IgD-negative memory B cell (primary cell): ENCODE results near the gene CDK6. TPM values are rescaled to one million over a fixed set of nuclear protein-coding genes. Genes with fewer than 3 reads are reported as not detected.
A peak's percentile ranks its signal among the peaks of the same experiment; 100 is the strongest.

Experiments
- H3K27ac Mint-ChIP-seq, 3 donors: one replicate each; pipeline ENCODE4 v1.8.0; 2020 to 2022; ENCODE audit warnings: mild to moderate bottlenecking in 3 of 3, mixed read lengths in 3 of 3, moderate library complexity in 1 of 3
- H3K27me3 Mint-ChIP-seq: one replicate; pipeline ENCODE4 v1.8.0; 2021; ENCODE audit warnings: mixed read lengths
- H3K36me3 Mint-ChIP-seq: one replicate; pipeline ENCODE4 v1.8.0; 2020; ENCODE audit warnings: mild to moderate bottlenecking, mixed read lengths
- H3K4me1 Mint-ChIP-seq, 3 donors: one replicate each; pipeline ENCODE4 v1.8.0; 2020 to 2022; ENCODE audit warnings: mixed read lengths in 3 of 3, mild to moderate bottlenecking in 1 of 3
- H3K4me3 Mint-ChIP-seq, 4 donors: one replicate each; pipeline ENCODE4 v1.8.0; 2020 to 2022; ENCODE audit warnings: mild to moderate bottlenecking in 4 of 4, mixed read lengths in 4 of 4, moderate library complexity in 3 of 4
- H3K9me3 Mint-ChIP-seq, 3 donors: one replicate each; pipeline ENCODE4 v1.8.0; 2020 to 2021; ENCODE audit warnings: mixed read lengths in 3 of 3, mild to moderate bottlenecking in 1 of 3
- polyA plus RNA-seq: library from polyadenylated mRNA; unstranded; fragments of 300-500 nt; fragmentation: Illumina TruSeq; gene quantifications from one replicate; pipeline ENCODE4 v1.2.3, GENCODE V29; 2021

The CDK6 gene
- polyA plus RNA-seq, 1 donor from 2014 or later: 7.9 TPM

GRCh38 chr7:92740700-92741126 is 95.7 kb downstream of the CDK6 start:
- Mint-ChIP-seq H3K27ac (peak overlapping the region in 1 of 3 donors; percentile 64), H3K4me1 (peaks cover 0 to 6% (median 2%) of the 10 kb centered on the region in 3 donors), H3K9me3 (peaks cover 0 to 3% (median 0%) of the 10 kb centered on the region in 3 donors), H3K36me3 (peaks cover 6% of the 10 kb centered on the region), H3K4me3 (no peak overlapping the region), H3K27me3 (no peaks in the 10 kb centered on the region)

- H3K4me3 Mint-ChIP-seq: no peak overlapping the region
- H3K9me3 Mint-ChIP-seq: peaks cover 0 to 3% (median 0%) of the 10 kb centered on the region in 3 donors
- H3K4me1 Mint-ChIP-seq: peaks cover 0 to 6% (median 2%) of the 10 kb centered on the region in 3 donors
- H3K27ac Mint-ChIP-seq: no peak overlapping the region
- H3K27me3 Mint-ChIP-seq: no peaks in the 10 kb centered on the region
- H3K36me3 Mint-ChIP-seq: peaks cover 4% of the 10 kb centered on the region
Observed at GRCh38 chr7:92740134-92740533, 96.2 kb downstream of the CDK6 start.

- peaks cover 0 to 7% (median 2%) of the 10 kb centered on the region in 3 donors for H3K4me1 Mint-ChIP-seq
- H3K27me3 Mint-ChIP-seq: no peaks in the 10 kb centered on the region
- H3K27ac Mint-ChIP-seq: no peak overlapping the region
- no peak overlapping the region for H3K4me3 Mint-ChIP-seq
- H3K9me3 Mint-ChIP-seq: peaks cover 0 to 3% (median 2%) of the 10 kb centered on the region in 3 donors
- H3K36me3 Mint-ChIP-seq: peaks cover 4% of the 10 kb centered on the region
Observed at GRCh38 chr7:92739091-92739490, 97.3 kb downstream of the CDK6 start.

DNA sequence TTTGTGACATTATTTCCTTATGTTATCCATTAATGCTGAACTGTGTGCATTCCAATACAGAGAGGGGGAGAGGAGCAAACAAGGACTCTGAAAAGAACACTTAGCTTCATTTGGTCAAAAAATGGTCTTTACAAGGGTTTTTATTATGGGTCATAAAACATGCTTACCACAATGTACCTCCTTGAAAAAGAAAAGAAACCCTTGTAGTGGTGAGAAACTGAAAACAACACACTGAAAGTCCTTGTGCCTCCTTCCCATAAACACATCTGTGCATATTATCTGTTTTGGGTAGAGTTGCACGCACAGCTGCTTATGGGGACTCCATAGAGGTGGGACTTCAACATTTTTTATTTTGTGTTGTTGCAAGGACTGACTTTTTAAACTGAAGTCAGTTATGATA is 98.7 kb downstream of the CDK6 start:
- peak overlapping the region in 1 of 3 donors; percentile 86 for H3K27ac Mint-ChIP-seq
- peak overlapping the region in 1 of 4 donors; percentile 49 for H3K4me3 Mint-ChIP-seq
- H3K9me3 Mint-ChIP-seq: peaks cover 0 to 3% (median 0%) of the 10 kb centered on the region in 3 donors
- peaks cover 4 to 11% (median 6%) of the 10 kb centered on the region in 3 donors for H3K4me1 Mint-ChIP-seq
- no peaks in the 10 kb centered on the region for H3K27me3 Mint-ChIP-seq
- peaks cover 2% of the 10 kb centered on the region for H3K36me3 Mint-ChIP-seq

GRCh38 chr7:92736870-92737269 is 99.5 kb downstream of the CDK6 start:
- Mint-ChIP-seq H3K36me3 (peaks cover 2% of the 10 kb centered on the region), H3K4me1 (peaks cover 11 to 20% (median 12%) of the 10 kb centered on the region in 3 donors), H3K27me3 (no peaks in the 10 kb centered on the region), H3K4me3 (no peak overlapping the region), H3K27ac (no peak overlapping the region), H3K9me3 (peaks cover 0 to 3% (median 0%) of the 10 kb centered on the region in 3 donors)

GRCh38 chr7:92735707-92736106 is 100.7 kb downstream of the CDK6 start:
- Mint-ChIP-seq H3K36me3 (peaks cover 1% of the 10 kb centered on the region), H3K9me3 (peaks cover 0 to 3% (median 0%) of the 10 kb centered on the region in 3 donors), H3K4me1 (peaks cover 16 to 26% (median 21%) of the 10 kb centered on the region in 3 donors)

GRCh38 chr7:92732316-92733036 is 103.9 kb downstream of the CDK6 start:
- peaks cover 16 to 21% (median 20%) of the 10 kb centered on the region in 3 donors for H3K4me1 Mint-ChIP-seq
- H3K9me3 Mint-ChIP-seq: peaks cover 0 to 3% (median 0%) of the 10 kb centered on the region in 3 donors
- peak overlapping the region in 1 of 4 donors; percentile 28 for H3K4me3 Mint-ChIP-seq
- no peaks in the 10 kb centered on the region for H3K27me3 Mint-ChIP-seq
- H3K27ac Mint-ChIP-seq: peak overlapping the region in 1 of 3 donors; percentile 76
- peaks cover 2% of the 10 kb centered on the region for H3K36me3 Mint-ChIP-seq

More at GRCh38 chr7:92735707-92736106, 100.7 kb downstream of the CDK6 start:
- no peaks in the 10 kb centered on the region for H3K27me3 Mint-ChIP-seq
- H3K4me3 Mint-ChIP-seq: no peak overlapping the region
- H3K27ac Mint-ChIP-seq: no peak overlapping the region

- peak overlapping the region in 2 of 3 donors; percentile 0 to 76 for H3K27ac Mint-ChIP-seq
- H3K27me3 Mint-ChIP-seq: no peaks in the 10 kb centered on the region
- peaks cover 2% of the 10 kb centered on the region for H3K36me3 Mint-ChIP-seq
- H3K4me1 Mint-ChIP-seq: peaks cover 20 to 21% (median 20%) of the 10 kb centered on the region in 3 donors
- peaks cover 0 to 3% (median 0%) of the 10 kb centered on the region in 3 donors for H3K9me3 Mint-ChIP-seq
- peak overlapping the region in 2 of 4 donors; percentile 25 to 28 for H3K4me3 Mint-ChIP-seq
Observed at GRCh38 chr7:92731335-92732063, 104.9 kb downstream of the CDK6 start.

DNA sequence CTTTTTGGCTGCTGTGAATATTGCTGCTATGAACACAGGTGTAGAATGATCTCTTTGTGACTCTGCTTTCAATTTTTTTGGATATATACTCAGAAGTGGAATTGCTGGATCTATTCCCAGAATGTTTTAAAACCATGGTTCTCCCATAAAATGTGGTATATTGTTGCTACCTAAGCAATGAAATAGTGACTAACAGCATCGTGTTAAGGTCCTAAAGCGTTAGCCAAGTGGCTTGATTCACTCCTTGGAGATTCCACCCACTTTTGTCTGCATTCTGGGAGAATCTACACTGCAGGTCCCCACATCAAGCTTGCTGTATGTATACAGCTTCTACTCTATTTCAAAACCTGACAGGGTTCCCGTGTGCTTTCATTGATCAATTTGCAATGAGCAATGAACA is 105.6 kb downstream of the CDK6 start:
- Mint-ChIP-seq H3K4me3 (no peak overlapping the region), H3K36me3 (peaks cover 3% of the 10 kb centered on the region), H3K27me3 (no peaks in the 10 kb centered on the region), H3K4me1 (peaks cover 20 to 21% (median 20%) of the 10 kb centered on the region in 3 donors), H3K9me3 (peaks cover 0 to 3% (median 0%) of the 10 kb centered on the region in 3 donors), H3K27ac (no peak overlapping the region)

GRCh38 chr7:92729751-92730150 is 106.6 kb downstream of the CDK6 start:
- Mint-ChIP-seq H3K4me3 (no peak overlapping the region), H3K36me3 (peaks cover 5% of the 10 kb centered on the region), H3K27ac (peak overlapping the region in 1 of 3 donors; percentile 22), H3K4me1 (peaks cover 20 to 21% (median 20%) of the 10 kb centered on the region in 3 donors), H3K27me3 (no peaks in the 10 kb centered on the region), H3K9me3 (peaks cover 0 to 3% (median 0%) of the 10 kb centered on the region in 3 donors)

DNA sequence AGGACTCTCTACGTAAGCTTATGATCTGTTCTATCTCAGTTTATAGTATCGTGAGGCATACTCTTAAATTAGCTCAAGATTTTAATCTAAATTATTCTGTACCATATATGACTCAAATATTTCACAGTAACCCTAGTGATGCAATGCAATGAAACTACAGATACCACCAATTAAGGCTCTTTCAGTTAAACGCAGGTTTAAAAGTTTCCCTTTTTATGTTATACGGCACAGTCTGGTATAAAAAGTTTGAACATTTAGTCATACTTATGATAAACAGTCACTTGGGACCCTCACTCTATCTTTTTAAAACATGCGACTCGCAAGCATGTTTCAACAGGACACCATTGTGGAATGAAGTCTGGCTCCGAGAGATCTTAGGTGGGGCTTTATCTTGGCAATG is 107.2 kb downstream of the CDK6 start:
- H3K27me3 Mint-ChIP-seq: no peaks in the 10 kb centered on the region
- no peak overlapping the region for H3K27ac Mint-ChIP-seq
- peaks cover 5% of the 10 kb centered on the region for H3K36me3 Mint-ChIP-seq
- H3K4me1 Mint-ChIP-seq: peaks cover 19 to 21% (median 20%) of the 10 kb centered on the region in 3 donors
- H3K9me3 Mint-ChIP-seq: peaks cover 0 to under 1% (median 0%) of the 10 kb centered on the region in 3 donors
- no peak overlapping the region for H3K4me3 Mint-ChIP-seq

DNA sequence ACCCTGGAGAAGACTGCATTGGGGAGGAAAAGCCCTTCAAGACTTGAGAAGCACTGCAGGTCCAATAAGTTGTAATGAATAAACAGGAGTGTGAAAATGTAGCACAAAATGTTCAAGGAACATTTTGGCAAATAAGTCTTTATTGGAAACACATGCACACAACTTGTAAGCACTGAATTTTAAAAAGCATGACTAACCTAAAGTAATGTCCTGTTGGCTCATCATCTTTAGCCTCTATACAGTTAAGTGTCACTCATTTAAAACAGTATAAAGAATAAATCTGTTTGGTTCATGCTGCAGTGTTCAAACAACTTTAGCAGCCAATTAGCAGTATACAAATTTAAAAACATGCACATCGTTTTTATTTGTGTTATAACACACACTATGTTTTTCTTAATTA is 108.6 kb downstream of the CDK6 start:
- no peaks in the 10 kb centered on the region for H3K27me3 Mint-ChIP-seq
- no peaks in the 10 kb centered on the region for H3K9me3 Mint-ChIP-seq
- no peak overlapping the region for H3K27ac Mint-ChIP-seq
- H3K36me3 Mint-ChIP-seq: peaks cover 10% of the 10 kb centered on the region
- H3K4me3 Mint-ChIP-seq: no peak overlapping the region
- peaks cover 15 to 18% (median 15%) of the 10 kb centered on the region in 3 donors for H3K4me1 Mint-ChIP-seq

DNA sequence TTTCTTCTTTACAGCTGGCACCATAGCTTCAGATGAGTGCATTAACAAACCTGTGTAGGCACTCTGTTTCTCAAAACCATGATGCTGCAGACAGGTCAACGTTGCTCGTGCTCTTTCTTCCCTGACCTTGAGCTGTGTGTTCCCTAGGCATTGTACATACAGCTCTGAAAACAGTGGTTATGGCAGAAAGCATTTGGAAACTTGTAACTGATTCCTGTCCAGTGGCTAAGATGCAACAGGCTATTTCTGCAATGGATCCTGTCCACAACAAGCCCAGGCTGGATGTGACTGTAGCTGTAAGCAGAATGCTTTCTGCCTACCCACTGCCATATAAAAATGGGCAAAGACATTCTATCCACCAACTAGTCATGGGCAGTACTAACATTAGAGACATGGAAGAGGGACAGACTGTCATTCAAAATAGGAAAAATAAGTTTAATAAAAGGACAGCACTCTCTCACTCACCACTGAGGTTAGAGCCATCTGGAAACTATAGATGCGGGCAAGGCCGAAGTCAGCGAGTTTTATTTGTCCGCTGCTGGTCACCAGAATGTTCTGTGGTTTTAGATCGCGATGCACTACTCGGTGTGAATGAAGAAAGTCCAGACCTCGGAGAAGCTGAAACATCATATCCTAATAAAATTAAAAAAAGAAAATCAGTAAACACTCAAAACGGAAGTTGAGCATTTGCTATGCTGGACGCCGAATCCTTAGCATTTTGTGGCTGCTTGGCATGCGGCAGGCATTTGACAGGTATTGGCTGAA is 111.0 kb downstream of the CDK6 start:
- H3K36me3 Mint-ChIP-seq: peaks cover 10% of the 10 kb centered on the region
- no peak overlapping the region for H3K27ac Mint-ChIP-seq
- H3K4me3 Mint-ChIP-seq: peak overlapping the region in 1 of 4 donors; percentile 27
- H3K9me3 Mint-ChIP-seq: no peaks in the 10 kb centered on the region
- no peaks in the 10 kb centered on the region for H3K27me3 Mint-ChIP-seq
- H3K4me1 Mint-ChIP-seq: peaks cover 0 to 5% (median 0%) of the 10 kb centered on the region in 3 donors

DNA sequence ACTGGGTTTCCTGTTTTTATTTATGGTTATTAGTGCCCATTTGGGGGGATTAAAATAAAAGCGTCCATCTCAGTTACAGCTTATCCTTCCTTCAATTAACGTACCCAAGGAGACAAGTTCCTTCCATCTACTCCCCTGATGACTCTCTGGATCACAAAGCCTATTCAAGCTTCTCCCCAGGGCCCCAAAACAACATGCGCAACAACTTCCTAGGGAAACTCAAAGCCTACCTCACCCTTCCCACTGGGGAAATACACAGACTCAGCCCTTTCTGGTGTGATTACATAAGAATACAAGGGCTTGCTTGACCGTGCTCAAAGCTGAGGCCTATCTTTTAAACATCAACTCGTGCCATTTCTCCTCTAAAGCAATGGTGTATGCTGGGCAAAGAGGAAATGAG is 112.4 kb downstream of the CDK6 start:
- H3K4me3 Mint-ChIP-seq: no peak overlapping the region
- H3K4me1 Mint-ChIP-seq: peaks cover 0 to 5% (median 0%) of the 10 kb centered on the region in 3 donors
- peaks cover 10% of the 10 kb centered on the region for H3K36me3 Mint-ChIP-seq
- no peaks in the 10 kb centered on the region for H3K9me3 Mint-ChIP-seq
- no peak overlapping the region for H3K27ac Mint-ChIP-seq
- no peaks in the 10 kb centered on the region for H3K27me3 Mint-ChIP-seq
